GM21576 (cell line): Measurements from ENCODE around the gene SYNPO2L.
"Not testable (repeated sequence)": the region's sequence is repeated elsewhere in the genome, so short reads cannot be mapped to it uniquely, and the experiment has no call there.

Experiments used
- ATAC-seq: cut with Tn5 transposase; IDR thresholded peaks from one replicate; pipeline ENCODE4 v1.9.1; 2021; ENCODE audit warnings: mild to moderate bottlenecking, moderate library complexity; ENCODE audit not compliant: unreplicated experiment

SYNPO2L gene

DNA sequence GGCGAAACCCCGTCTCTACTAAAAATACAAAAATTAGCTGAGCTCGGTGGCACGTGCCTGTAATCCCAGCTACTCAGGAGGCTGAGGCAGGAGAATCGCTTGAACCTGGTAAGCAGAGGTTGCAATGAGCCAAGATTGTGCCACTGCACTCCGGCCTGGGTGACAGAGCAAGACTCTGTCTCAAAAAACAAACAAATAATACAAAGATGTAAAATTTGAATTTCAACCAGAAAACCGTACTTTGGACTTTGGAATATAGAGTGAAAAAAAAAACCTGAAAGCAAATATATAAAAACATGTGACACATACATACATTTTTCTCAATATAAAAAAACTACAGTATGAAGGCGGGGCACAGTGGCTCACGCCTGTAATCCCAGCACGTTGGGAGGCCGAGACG is 34.9 kb downstream of the SYNPO2L start:
- not testable (repeated sequence) for ATAC-seq

DNA sequence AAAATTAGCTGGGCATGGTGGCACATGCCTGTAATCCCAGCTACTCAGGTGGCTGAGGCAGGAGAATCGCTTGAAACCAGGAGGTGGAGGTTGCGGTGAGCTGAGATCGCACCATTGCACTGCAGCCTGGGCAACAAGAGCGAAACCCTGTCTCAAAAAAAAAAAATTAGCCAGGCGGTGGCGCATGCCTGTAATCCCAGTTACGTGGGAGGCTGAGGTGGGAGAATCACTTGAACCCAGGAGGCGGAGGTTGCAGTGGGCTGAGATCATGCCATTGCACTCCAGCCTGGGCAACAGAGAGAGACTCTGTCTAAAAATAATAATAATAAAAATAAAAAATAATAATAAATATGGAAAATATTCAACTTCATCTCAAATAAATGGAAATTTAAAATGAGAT is 38.7 kb downstream of the SYNPO2L start:
- not testable (repeated sequence) for ATAC-seq

DNA sequence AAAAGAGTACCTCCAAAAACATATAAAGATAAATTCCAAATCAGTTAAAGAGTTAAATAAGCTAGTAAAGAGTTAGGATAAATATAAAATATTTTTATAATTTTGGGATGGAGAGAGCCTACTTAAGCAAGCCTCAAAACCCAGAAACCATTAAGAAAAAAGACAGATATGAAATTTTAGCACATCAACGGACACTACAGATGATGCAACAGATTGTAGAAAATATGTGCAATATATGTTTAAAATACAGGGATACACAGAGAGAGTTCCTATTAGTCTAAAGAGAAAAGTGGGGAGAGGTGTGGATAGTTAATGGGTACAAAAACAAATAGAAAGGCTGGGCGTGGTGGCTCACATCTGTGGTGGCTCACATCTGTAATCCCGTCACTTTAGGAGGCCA is 41.1 kb downstream of the SYNPO2L start:
- ATAC-seq, result no peak

DNA sequence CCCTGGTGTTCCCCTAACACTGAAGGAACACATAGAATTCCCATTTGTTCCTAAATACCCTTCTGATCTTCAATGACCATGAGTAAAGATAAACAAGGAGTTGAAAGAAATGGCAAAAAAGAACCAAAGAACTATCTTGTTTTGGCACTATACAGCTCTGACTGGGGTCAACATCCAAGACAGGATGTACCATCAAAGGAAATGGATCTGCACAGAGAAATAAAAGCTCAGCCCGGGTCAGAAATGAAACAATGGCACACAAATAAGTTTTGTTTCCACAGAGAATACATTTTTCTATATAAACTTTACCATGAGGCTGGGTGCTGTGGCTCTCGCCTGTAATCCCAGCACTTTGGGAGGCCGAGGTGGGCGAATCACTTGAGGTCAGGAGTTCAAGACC is 46.7 kb downstream of the SYNPO2L start:
- ATAC-seq, result no peak

DNA sequence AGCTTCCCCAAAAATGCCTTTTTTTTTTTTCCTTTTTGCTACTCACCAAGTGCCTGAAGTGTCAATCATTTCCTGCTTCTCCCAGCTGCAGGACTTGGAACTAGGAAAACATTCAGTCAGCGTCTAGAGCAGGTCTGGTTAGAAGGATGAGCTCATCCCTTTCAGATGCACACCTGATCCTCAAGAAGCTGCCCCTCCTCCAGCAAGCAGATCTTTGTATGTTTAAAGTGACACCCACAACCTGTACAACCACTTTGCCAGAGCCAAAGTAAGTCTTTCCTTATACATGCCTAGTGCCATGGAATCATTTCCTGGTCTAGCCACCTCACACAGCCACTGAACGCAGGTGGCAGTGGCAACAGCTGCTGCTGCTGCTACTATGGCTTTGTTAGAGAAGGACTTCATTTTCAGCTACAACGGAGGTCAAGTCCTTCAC is 54.3 kb downstream of the SYNPO2L start:
- no peak for ATAC-seq

DNA sequence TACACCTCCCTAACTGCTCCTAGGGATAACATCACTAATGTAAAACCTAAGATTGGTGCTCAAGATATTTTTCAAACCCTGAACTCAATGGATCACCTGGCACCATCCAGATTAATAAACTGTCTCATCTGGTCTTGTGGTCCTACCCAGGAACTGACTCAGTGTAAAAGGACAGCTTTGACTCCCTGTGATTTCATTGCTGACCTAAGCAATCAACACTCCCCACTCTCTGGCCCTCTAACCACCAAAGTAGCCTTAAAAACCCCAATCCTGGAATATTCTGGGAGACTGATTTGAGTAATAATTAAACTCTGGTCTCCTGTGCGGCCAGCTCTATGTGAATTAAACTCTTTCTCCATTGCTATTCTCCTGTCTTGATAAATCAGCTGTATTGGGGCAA is 58.5 kb downstream of the SYNPO2L start:
- no peak for ATAC-seq
